GM10266 (cell line): ENCODE results near the gene PTPRN2.

ENCODE experiments used
- DNase-seq: peaks from one replicate; pipeline ENCODE4 v3.0.0; 2012; ENCODE audit errors: extremely low spot score
- CTCF ChIP-seq: IDR thresholded peaks from 2 replicates; pipeline ENCODE4 v1.5.1; 2012; ENCODE audit warnings: mild to moderate bottlenecking, low read depth; ENCODE audit not compliant: control insufficient read depth, insufficient read depth; ENCODE audit errors: missing control alignments

The PTPRN2 gene

GRCh38 chr7:157709531-157710251 is 877.9 kb downstream of the PTPRN2 start:
- no peak for DNase-seq
- no peak for TF ChIP-seq CTCF

GRCh38 chr7:157708919-157709295 is 878.7 kb downstream of the PTPRN2 start:
- DNase-seq: no peak
- no peak for TF ChIP-seq CTCF

GRCh38 chr7:157707983-157708918 is 879.4 kb downstream of the PTPRN2 start:
- no peak for TF ChIP-seq CTCF
- DNase-seq: no peak

GRCh38 chr7:157704365-157704764 is 883.3 kb downstream of the PTPRN2 start:
- no peak for DNase-seq
- no peak for TF ChIP-seq CTCF

GRCh38 chr7:157703534-157704195 is 884.0 kb downstream of the PTPRN2 start:
- DNase-seq: no peak
- no peak for TF ChIP-seq CTCF

GRCh38 chr7:157703131-157703530 is 884.5 kb downstream of the PTPRN2 start:
- no peak for DNase-seq
- TF ChIP-seq CTCF: no peak
